ENCODE measurements around the gene CMIP. TPM values are rescaled to one million over a fixed set of nuclear protein-coding genes. Genes with fewer than 3 reads are reported as not detected.

CMIP gene
- total RNA-seq, 3 donors from 2014 or later, result 14.9 to 23.9 (median 17.6) TPM

DNA sequence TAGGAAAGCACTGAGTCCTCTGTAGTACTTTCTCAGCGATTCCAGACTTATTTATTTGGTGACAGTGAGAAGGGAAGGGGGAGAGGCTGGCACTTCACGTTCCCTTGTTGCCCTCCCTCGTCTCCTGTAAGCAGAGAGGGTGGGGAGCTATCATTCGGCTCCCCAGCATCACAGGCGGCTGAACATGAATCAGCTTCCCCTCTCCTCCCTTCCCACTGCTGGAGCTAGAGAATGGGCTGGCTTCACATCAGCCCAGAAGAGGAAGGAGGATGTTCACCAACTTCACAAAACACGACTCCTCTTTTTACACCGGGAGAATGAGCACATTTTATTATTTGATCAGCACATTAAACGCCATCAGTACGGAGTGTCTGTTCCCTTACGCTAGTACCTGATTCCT, 6.7 kb upstream of the CMIP start:
- Histone ChIP-seq H3K27ac (no peak overlapping the region), H3K4me1 (no peaks in the 10 kb centered on the region), H3K9me3 (no peaks in the 10 kb centered on the region), H3K36me3 (no peaks in the 10 kb centered on the region), H3K27me3 (no peaks in the 10 kb centered on the region), H3K4me3 (no peak overlapping the region)
- TF ChIP-seq POLR2A (IDR thresholded peaks at IDR 0.05) (no peak), CTCF (IDR thresholded peaks at IDR 0.05) (no peak), POLR2AphosphoS5 (IDR thresholded peaks at IDR 0.05) (no peak)
- intact Hi-C loops (cut with DNase I; ENCODE audit: low total_unique reads), result no loop called here
- no peak for DNase-seq (ENCODE audit: low spot score in 2 of 2)

- H3K4me3 ChIP-seq, result no peak overlapping the region
- no peaks in the 10 kb centered on the region for H3K4me1 ChIP-seq
- TF ChIP-seq POLR2A (IDR thresholded peaks at IDR 0.05), result no peak
- no peak for TF ChIP-seq POLR2AphosphoS5 (IDR thresholded peaks at IDR 0.05)
- TF ChIP-seq CTCF (IDR thresholded peaks at IDR 0.05), result no peak
- no peak for DNase-seq (ENCODE audit: low spot score in 2 of 2)
- H3K36me3 ChIP-seq, result no peaks in the 10 kb centered on the region
- no peaks in the 10 kb centered on the region for H3K9me3 ChIP-seq
- no peak overlapping the region for H3K27ac ChIP-seq
- H3K27me3 ChIP-seq, result no peaks in the 10 kb centered on the region
- intact Hi-C loops (cut with DNase I; ENCODE audit: low total_unique reads), result no loop called here
These were observed 3.5 kb upstream of the CMIP start for GRCh38 chr16:81440888-81441761.

GRCh38 chr16:81442220-81442915, 2.2 kb upstream of the CMIP start:
- no peak overlapping the region for H3K27ac ChIP-seq
- H3K4me1 ChIP-seq, result no peaks in the 10 kb centered on the region
- H3K9me3 ChIP-seq, result no peaks in the 10 kb centered on the region
- TF ChIP-seq POLR2AphosphoS5 (IDR thresholded peaks at IDR 0.05), result no peak
- TF ChIP-seq POLR2A (IDR thresholded peaks at IDR 0.05), result no peak
- no peak for TF ChIP-seq CTCF (IDR thresholded peaks at IDR 0.05)
- intact Hi-C loops (cut with DNase I; ENCODE audit: low total_unique reads), result no loop called here
- no peak for DNase-seq (ENCODE audit: low spot score in 2 of 2)
- no peaks in the 10 kb centered on the region for H3K27me3 ChIP-seq
- H3K36me3 ChIP-seq, result no peaks in the 10 kb centered on the region
- H3K4me3 ChIP-seq, result no peak overlapping the region

GRCh38 chr16:81442916-81443687, 1.5 kb upstream of the CMIP start:
- peak overlapping the region; percentile 27 to 93 for H3K27ac ChIP-seq
- no peaks in the 10 kb centered on the region for H3K9me3 ChIP-seq
- H3K36me3 ChIP-seq, result no peaks in the 10 kb centered on the region
- H3K4me1 ChIP-seq, result no peaks in the 10 kb centered on the region
- no peak overlapping the region for H3K4me3 ChIP-seq
- TF ChIP-seq CTCF (IDR thresholded peaks at IDR 0.05) (no peak), POLR2AphosphoS5 (IDR thresholded peaks at IDR 0.05) (no peak), POLR2A (IDR thresholded peaks at IDR 0.05) (no peak)
- H3K27me3 ChIP-seq, result no peaks in the 10 kb centered on the region
- intact Hi-C loops (cut with DNase I; ENCODE audit: low total_unique reads), result no loop called here
- no peak for DNase-seq (ENCODE audit: low spot score in 2 of 2)
